GM21576 (cell line): ENCODE data around the gene ARRDC4.

Experiments used
- ATAC-seq: cut with Tn5 transposase; IDR thresholded peaks from one replicate; pipeline ENCODE4 v1.9.1; 2021; ENCODE audit warnings: mild to moderate bottlenecking, moderate library complexity; ENCODE audit not compliant: unreplicated experiment

ARRDC4 gene

GRCh38 chr15:97995881-97996603 lies 35.5 kb downstream of the ARRDC4 start:
- ATAC-seq = no peak

GRCh38 chr15:97998307-97999071 lies 38.0 kb downstream of the ARRDC4 start:
- no peak for ATAC-seq

GRCh38 chr15:98000249-98001203 lies 40.0 kb downstream of the ARRDC4 start:
- ATAC-seq = no peak

GRCh38 chr15:98001663-98002194 lies 41.2 kb downstream of the ARRDC4 start:
- ATAC-seq = no peak

GRCh38 chr15:98002419-98002818 lies 41.9 kb downstream of the ARRDC4 start:
- no peak for ATAC-seq

- ATAC-seq = no peak
Measured at GRCh38 chr15:98002866-98003265, 42.4 kb downstream of the ARRDC4 start.

- no peak for ATAC-seq
Measured at GRCh38 chr15:98003518-98003917, 43.0 kb downstream of the ARRDC4 start.

- no peak for ATAC-seq
Measured at GRCh38 chr15:98003996-98004395, 43.5 kb downstream of the ARRDC4 start.

GRCh38 chr15:98005659-98006058 lies 45.2 kb downstream of the ARRDC4 start:
- ATAC-seq = no peak

GRCh38 chr15:98009169-98009568 lies 48.7 kb downstream of the ARRDC4 start:
- no peak for ATAC-seq

- ATAC-seq = no peak
Measured at GRCh38 chr15:98009971-98010370, 49.5 kb downstream of the ARRDC4 start.

GRCh38 chr15:98012354-98012753 lies 51.9 kb downstream of the ARRDC4 start:
- no peak for ATAC-seq

GRCh38 chr15:98013631-98014030 lies 53.1 kb downstream of the ARRDC4 start:
- ATAC-seq = no peak

- ATAC-seq = no peak
Measured at GRCh38 chr15:98017150-98017964, 56.9 kb downstream of the ARRDC4 start.

- no peak for ATAC-seq
Measured at GRCh38 chr15:98018761-98019351, 58.4 kb downstream of the ARRDC4 start.
